Renal pelvis (tissue), 12 donors: ENCODE data around the gene OR2B6. TPM values are rescaled to one million over a fixed set of nuclear protein-coding genes. Genes with fewer than 3 reads are reported as not detected.
"Not testable (repeated sequence)": the region's sequence is repeated elsewhere in the genome, so short reads cannot be mapped to it uniquely, and the experiment has no call there.

Experiments used
- DNase-seq: peaks from one replicate; pipeline ENCODE4 v3.0.0-alpha.2; 2013
- long read RNA-seq, 16 experiments: transcript quantifications; one replicate each; lab custom pipeline, GENCODE V29; 2026
- polyA plus RNA-seq, 3 donors: library from polyadenylated mRNA; unstranded; fragments of 120-200 nt; gene quantifications; one replicate each; pipeline ENCODE4 v1.2.1, GENCODE V29; 2013; ENCODE audit not compliant: insufficient read length in 3 of 3

The OR2B6 gene
- polyA plus RNA-seq = under 1 TPM in 1 of 3 donors, not detected in 2; 0.11 TPM
- long read RNA-seq, donor 1 = 0 reads
- long read RNA-seq, donor 2 = 0 reads
- long read RNA-seq, donor 3 = 0 reads
- long read RNA-seq, donor 4 = 0 reads
- long read RNA-seq, donor 5 = 0 reads
- long read RNA-seq, donor 6, partial matches to known transcripts = 0 of 1 reads
- long read RNA-seq, donor 6, other reads (novel, unspliced or antisense) = 0 of 1 reads
- long read RNA-seq, donor 7 = 0 reads
- long read RNA-seq, donor 8 = 0 reads
- long read RNA-seq, donor 9 = 0 reads
- long read RNA-seq, donor 10 = 0 reads
- long read RNA-seq, donor 11 = 0 reads
- long read RNA-seq, donor 12 = 0 reads
- long read RNA-seq, donor 13 = 0 reads
- long read RNA-seq, donor 14 = 0 reads
- long read RNA-seq, donor 15 = 0 reads
- long read RNA-seq, donor 16 = 0 reads

GRCh38 chr6:27956941-27957340 is at the start of gene OR2B6:
TSS of gene OR2B6 (plus strand) at chr6:27957241. CDS start at chr6:27957241, 0 bp downstream.
- no peak for DNase-seq

GRCh38 chr6:27908017-27908416 is 49.0 kb upstream of the OR2B6 start:
- no peak for DNase-seq

DNA sequence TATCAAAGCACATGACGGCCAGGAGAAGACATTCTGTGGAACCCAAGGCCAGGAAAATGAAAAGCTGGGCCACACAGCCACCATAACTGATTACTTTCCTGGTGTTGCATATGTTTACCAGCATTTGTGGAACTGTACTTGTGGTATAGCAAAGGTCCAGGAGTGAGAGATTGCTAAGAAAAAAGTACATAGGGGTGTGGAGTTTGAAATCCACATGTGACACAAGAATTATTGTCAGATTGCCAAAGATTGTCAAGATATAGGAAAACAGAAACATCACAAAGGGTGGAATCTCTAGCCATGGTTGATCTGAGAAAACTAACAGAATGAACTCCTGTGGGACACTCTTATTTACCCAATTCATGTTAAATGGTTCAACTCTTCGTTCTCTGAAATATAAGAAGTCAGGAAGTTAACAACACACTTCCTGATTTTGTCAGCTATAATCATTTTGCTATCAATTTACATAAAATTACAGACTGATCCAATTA is 45.0 kb upstream of the OR2B6 start, which contains the start of gene OR2B2:
Gene OR2B2 (minus strand): TSS at position 441 of the 491 bp plus-strand sequence. CDS start 77 bp downstream, at position 364.
- DNase-seq = no peak

GRCh38 chr6:27922949-27923348 is 34.1 kb upstream of the OR2B6 start:
- DNase-seq = no peak

- no peak for DNase-seq
These were observed 32.9 kb upstream of the OR2B6 start for GRCh38 chr6:27924179-27924578.

GRCh38 chr6:27928041-27928440 is 29.0 kb upstream of the OR2B6 start:
- DNase-seq = not testable (repeated sequence)

GRCh38 chr6:27929930-27930329 is 27.1 kb upstream of the OR2B6 start:
- DNase-seq = not testable (repeated sequence)

- no peak for DNase-seq
These were observed 25.8 kb upstream of the OR2B6 start for GRCh38 chr6:27931209-27931608.

DNA sequence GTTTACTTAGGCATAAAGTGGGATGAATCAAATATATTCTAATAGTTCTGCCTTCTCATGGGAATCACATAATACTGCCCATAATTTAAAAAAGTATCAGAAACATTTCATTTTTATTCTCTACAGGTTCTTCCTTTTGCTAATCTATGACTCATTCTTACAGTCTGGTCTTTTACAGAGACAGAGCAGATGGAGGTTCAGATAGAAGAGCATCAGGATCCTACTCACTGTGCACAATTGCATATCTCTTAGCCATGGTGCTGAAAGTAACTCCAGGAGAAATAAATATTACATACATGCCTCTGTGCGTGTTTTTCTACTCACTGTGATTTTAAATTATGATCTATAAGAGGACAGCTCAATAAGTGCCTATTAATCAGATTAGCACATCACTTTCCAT is 16.3 kb upstream of the OR2B6 start:
- no peak for DNase-seq

DNA sequence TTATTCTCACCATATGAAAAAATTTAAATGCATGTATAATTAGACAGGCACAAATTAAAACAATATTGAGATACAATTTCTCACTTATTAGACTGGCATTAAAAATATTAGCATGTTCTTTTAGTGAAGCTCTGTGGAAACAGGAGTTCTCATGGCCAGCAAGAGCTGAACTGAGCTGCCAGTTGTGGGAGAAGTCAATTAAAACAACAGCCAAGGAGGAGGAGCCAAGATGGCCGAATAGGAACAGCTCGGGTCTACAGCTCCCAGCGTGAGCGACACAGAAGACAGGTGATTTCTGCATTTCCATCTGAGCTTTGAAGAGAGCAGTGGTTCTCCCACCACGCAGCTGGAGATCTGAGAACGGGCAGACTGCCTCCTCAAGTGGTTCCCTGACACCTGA is 14.0 kb upstream of the OR2B6 start:
- DNase-seq = not testable (repeated sequence)

- no peak for DNase-seq
These were observed 8.8 kb upstream of the OR2B6 start for GRCh38 chr6:27948237-27948636.

- DNase-seq = no peak
These were observed 6.0 kb upstream of the OR2B6 start for GRCh38 chr6:27951040-27951439.

DNA sequence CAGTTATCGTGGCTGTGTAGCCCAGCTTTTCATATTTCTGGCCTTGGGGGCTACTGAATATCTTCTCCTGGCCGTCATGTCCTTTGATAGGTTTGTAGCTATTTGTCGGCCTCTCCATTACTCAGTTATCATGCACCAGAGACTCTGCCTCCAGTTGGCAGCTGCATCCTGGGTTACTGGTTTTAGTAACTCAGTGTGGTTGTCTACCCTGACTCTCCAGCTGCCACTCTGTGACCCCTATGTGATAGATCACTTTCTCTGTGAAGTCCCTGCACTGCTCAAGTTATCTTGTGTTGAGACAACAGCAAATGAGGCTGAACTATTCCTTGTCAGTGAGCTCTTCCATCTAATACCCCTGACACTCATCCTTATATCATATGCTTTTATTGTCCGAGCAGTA is 475 bp downstream of the OR2B6 start:
- no peak for DNase-seq

GRCh38 chr6:27962506-27962905 is 5.5 kb downstream of the OR2B6 start:
- no peak for DNase-seq

DNA sequence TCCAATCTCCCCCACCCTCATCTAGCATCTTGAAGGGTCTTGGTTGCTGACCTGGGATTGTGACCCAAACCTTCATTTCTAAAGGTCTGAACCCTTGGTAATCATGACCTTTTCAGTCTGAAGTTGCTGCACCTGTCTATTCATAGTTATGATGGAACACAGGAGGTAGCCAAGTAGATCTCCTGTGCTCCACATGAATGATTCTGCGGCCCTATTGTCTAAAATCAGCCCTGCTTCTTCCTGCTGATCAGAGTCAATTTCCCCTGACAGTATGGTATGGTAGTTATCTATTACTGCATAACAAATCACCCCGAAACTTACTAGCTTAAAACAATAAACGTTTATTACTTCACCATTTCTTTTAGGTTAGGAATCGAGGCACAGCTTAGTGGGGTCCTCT is 9.0 kb downstream of the OR2B6 start:
- no peak for DNase-seq

- DNase-seq = no peak
These were observed 9.9 kb downstream of the OR2B6 start for GRCh38 chr6:27966816-27967426.

DNA sequence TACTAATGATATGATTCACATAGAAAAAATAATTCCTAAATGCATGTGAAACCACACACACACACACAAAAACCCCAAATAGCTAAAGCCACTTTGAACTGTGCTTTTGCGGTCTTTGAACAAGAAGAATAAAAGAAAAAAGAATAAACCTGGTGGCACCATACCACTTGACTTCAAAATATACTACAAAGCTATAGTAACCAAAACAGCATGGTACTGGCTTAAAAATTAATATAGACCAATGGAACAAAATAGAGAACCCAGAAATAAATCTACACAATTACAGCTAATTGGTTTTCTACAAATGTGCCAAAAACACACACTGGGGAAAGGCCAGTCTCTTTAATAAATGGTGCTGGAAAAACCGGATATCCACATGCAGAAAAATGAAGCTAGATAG is 13.4 kb downstream of the OR2B6 start:
- DNase-seq = no peak

- no peak for DNase-seq
These were observed 15.7 kb downstream of the OR2B6 start for GRCh38 chr6:27972750-27973149.

DNA sequence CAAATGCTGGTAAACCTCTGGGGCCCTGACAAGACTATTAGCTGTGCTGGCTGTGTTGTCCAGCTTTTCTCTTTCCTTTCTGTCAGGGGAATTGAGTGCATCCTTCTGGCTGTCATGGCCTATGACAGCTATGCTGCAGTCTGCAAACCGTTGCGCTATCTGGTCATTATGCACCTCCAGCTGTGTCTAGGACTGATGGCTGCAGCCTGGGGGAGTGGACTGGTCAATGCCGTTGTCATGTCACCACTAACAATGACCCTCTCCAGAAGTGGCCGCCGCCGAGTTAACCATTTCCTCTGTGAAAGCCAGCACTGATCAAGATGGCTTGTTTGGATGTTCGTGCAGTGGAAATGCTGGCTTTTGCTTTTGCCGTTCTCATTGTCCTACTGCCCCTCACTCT is 20.3 kb downstream of the OR2B6 start:
- no peak for DNase-seq

- DNase-seq = no peak
These were observed 21.7 kb downstream of the OR2B6 start for GRCh38 chr6:27978705-27979104.

- DNase-seq = no peak
These were observed 23.1 kb downstream of the OR2B6 start for GRCh38 chr6:27980111-27980510.

DNA sequence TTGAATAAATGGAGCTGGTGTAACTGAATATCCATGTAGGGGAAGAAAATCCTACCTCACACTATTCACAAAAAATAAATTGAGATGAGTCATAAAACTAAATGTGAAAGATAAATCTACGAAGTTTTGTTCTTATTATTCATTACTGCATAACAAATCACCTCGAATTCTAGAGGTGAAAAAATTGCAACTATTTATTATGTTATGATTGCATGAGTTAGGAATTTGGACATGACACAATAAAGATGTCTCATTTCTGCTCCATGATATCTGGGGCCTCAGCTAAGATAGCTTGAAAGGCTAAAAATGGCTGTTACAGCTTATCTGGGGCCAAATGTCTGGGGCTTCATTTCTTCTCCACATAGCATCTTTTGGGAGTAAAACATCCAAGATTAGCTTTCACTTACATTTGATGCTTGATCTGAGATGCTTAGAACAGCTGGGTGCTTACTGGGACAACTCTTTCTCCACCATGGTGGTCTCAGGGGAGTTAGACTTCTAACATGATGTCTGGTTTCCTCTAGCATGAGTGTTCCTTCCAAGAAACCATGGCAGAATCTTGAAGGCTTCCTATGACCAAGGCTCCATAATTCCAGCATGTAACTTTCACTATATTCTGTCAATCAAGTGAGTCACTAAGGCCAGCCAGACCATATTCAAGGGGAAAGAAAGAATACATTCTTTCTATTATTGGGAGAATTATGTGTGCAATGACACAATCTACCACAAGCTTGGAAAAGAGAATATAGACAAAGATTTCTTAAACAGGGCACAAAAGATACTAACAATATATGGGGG is 30.1 kb downstream of the OR2B6 start:
- DNase-seq = no peak
